GM18867 (cell line): Measurements from ENCODE around the gene SMPD4.
"Not testable (repeated sequence)": the region's sequence is repeated elsewhere in the genome, so short reads cannot be mapped to it uniquely, and the experiment has no call there.

ENCODE experiments used
- ATAC-seq: cut with Tn5 transposase; IDR thresholded peaks from one replicate; pipeline ENCODE4 v1.9.1; 2021; ENCODE audit warnings: mild to moderate bottlenecking, moderate library complexity; ENCODE audit not compliant: unreplicated experiment

SMPD4 gene

DNA sequence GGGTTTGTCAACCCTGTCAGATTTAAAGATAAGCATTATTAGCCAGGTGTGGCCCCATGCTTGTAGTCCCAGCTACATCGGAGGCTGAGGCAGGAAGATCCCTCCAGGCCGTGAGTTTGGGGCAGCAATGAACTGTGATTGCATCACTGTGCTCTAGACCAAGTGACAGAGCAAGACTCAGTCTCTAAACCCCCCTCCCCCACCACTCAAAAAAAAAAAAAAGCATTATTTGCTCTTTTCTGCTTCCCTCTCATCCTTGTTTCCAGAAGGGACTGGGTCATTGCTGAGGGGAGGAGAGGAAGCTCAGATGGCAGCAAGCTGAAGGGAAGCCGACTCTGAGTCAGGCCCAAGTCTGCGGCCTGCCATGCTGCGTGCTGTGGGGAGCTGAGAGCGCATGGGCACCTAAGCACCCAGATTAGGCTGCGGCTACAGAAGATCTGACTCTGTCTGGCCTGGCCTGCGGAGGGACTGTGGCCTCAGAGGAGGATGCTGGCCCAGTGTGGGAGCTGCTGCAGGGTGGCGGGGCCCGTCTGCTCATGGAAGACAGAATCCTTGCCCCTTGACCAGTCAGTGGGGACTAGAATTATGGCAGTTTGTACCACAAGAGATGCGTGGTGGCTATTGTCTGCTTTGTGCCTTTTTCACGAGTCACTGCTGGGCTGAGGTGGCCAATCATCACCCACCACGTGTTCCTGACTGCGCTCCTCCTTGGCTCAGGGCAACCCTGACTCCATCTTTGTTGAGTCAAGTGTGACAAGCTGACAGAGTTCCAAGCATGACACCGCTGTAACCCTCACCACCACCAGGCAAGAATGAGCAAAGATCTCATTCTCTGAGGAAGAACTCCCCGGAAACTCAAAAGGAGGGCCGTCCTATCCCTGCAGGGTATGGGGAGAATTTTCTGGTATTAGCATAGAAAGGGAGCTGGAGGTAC, 6.7 kb upstream of the SMPD4 start:
- ATAC-seq = not testable (repeated sequence)

DNA sequence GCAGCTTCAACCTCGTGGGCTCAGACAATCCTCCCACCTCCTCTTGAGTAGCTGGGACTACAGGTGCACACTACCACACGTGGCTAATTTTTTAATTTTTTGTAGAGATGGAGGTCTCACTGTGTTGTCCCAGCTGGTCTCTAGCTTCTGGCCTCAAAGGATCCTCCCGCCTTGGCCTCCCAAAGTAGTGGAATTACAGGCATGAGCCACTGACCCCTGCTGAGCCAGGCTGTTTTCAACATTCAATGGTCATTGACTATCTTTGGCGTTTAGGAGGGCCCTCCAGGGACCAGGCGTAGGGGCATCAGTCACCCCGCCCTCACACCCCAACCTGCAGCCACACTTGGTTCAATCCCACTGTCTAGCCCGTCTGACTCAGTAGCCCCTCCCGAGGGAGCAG, 5.9 kb upstream of the SMPD4 start:
- ATAC-seq = no peak

DNA sequence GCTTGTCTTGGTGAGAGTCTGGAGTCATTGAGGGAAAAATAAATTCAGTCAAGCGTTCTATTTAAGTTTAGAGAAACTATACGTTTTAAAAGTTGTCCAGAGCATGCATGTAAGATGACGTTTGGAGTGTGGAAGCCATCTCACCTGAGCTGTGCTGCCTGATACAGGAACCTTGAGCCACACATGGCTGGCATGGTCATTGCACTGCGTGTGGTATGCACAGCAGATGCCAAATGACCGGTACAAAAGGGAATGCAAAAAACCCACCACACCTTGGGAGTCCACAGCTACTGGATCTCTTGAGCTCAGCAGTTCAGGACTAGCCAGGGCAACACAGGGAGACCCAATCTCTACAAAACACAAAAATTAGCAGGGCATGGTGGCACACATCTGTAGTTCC, 5.0 kb upstream of the SMPD4 start:
- no peak for ATAC-seq

DNA sequence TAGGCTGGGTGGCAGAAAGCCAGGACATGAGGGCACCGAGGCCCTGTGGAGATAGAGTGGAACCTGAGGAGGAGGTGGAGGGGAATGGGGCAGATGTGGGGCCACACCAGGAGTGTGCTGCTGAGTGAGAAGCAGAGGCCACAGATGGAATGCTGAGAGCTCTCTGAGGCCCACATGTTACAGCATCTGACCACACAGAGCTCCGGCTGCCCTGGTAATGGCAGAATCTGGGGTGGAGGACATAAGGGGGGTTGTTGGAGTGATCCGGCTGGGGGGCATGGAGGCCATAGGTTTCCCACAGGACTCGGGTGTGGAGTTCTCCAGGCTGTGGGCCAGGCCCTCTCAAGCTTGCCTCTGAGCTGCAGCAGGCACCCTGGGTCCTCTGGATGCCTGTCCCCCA, 4.5 kb upstream of the SMPD4 start:
- ATAC-seq = no peak

DNA sequence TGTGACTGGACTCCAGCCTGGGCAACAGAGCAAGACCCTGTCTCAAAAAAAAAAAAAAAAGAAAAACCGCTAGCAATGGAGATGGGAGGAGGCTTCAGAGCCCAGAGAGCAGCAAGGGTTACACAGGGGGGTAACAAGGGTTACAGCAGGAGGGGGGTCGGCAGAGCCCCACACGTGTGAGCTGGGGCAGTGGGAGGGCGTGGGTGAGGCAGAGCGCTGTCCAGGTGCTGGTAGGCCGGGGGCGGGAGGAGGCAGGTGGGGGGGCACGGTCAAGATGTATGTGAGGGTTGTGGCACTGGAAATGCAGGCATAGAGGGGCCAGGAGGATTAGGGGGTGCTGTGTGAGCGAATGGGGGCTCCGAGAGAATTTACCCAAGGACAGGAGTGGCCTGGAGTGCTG, 4.0 kb upstream of the SMPD4 start:
- ATAC-seq = no peak

DNA sequence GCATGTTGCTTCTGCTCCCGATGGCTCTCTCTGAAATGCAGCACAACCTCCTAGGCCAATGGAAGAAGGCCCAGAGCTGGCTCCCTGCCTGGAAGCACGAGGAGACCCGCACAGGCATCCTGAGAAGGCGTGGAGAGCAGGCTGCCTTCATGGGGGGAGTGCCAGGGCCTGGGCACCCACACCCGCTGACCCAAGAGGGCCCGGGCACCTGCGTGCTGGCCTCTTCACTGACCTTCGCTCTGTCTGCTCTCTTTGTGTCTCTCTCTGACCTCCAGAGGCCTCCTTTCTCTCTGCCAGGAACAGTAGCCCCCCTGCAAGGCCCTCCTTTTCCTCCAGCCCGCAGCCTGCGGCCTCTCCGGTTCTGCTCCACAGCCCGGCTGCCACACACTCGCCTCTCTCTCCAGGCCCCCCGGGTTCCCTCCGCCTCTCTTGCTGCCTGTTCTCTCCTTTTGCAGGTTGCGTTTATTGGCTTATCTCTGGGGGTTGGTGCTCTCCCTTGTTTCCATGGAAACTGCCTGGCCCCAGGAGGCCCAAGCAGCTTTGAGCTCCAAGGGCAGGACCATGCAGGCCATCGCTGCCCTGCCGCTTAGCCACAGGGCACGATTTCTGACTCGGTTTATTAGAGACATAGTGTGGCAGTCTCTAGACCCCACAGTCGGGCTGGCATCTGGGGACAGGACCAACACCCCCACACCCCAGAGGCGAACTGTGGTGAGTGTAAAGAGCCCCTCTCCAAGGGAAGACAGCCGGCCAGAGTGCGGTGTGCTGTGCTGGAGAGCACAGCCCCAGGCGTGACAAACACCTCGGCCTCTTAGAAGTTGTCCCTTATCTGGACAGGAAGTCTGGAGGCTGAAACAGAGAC, 2.3 kb upstream of the SMPD4 start:
- no peak for ATAC-seq

DNA sequence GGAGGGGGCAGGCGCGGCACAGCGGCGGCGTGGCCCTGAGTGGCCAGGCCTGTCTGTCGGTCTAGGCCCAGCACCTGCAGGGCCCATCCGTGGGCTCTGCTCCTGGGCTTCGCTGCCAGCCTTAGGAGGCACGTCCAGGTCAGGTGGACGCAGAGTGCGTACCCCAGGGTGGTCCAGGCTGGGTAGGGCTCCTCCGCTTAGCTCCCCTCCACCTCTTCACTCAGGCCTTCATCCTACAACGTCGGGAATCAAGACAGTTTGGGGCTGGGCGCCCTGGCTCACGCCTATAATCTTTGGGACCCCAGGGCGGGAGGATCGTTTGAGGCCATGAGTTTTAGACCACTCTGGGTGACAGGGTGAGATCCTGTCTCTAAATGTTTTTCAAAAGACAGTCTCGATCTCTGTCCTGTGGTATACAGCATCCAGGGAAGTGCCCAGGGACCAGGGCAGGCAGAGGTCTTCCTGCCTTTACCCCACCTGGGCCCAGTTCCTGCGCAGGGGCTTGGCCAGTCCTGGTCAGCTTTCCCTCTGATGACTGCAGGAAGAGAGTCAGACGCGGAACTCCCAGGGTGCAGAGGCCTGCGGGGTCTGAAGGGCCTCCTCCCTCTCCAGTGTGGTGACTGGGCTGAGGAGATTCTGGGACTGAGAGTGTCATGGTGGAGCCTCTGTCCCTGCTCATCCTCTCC, 1.6 kb upstream of the SMPD4 start:
- ATAC-seq = peak; percentile 18

DNA sequence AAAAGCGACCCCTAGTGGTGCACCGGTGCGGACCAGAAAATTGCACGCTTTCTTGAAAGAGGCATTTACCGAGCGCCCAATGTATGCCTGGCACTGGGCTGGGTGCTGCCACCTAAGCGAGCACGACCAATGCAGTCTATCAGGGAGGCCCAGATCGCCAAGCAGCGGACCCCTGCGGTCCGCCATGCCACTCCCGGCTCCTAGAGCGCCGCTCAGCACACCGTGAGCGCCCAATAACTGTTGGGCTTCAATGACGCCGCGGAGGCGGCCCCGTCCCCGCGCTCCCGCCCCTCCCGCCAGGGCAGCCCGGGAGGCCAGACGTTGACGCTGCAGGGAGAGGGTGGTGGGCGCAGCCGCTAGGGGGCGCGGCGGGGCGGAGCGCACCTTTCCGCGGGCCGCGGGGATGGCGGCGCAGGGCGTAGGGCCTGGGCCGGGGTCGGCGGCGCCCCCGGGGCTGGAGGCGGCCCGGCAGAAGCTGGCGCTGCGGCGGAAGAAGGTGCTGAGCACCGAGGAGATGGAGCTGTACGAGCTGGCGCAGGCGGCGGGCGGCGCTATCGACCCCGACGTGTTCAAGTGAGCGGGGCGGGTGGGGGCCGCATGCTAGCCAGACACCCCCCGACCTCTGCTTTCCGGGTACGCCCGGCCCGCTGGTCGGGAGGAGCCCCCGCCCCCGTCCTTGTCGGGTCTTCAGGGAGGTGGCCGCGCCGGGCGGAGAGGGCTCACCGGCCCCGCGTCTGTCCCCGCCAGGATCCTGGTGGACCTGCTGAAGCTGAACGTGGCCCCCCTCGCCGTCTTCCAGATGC, 679 bp upstream of the SMPD4 start, which contains the start of gene MZT2B:
MZT2B (plus strand) TSS at position 383 of the 803 bp plus-strand sequence; CDS start at position 404, 21 bp downstream.
- ATAC-seq = peak; percentile 81

DNA sequence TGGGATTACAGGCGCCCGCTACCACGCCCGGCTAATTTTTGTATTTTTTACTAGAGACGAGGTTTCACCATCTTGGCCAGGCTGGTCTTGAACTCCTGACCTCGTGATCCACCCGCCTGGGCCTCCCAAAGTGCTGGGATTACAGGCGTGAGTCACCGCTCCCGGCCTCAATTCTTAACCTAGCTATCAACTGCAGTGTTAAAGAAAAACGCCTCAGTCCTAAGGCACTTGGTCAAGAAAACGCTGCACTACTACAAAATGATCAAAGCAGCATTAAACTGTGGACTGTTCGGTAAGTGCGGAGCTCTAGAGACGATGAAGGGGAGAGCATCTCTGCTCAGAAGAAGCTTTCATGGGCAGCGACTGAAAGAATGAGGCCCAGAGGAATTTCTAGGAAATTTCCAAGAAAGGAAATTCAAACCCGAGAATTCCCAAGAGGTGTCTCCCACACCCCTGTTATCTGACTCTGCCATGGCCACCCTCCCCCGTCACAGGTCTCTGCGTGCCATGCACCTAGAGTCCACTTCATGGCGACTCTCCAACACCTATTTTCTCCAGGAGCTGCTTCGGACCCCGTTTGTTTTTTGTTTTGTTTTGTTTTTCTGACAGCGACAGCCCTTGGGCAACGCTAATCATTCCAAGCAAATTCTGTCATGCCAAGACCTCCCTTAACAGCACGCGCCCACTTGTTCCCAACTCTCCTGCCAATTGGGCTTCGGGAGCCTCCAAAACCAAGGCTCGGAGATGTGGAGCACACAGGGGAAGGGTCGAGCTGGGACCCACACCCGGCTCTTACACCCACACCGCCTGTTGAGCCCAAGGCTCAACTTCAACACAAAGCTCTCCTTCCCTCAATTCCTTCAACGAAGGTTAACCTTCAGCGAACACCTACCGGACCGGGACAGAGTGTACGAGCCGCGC, 738 bp downstream of the SMPD4 start:
- ATAC-seq = not testable (repeated sequence)

DNA sequence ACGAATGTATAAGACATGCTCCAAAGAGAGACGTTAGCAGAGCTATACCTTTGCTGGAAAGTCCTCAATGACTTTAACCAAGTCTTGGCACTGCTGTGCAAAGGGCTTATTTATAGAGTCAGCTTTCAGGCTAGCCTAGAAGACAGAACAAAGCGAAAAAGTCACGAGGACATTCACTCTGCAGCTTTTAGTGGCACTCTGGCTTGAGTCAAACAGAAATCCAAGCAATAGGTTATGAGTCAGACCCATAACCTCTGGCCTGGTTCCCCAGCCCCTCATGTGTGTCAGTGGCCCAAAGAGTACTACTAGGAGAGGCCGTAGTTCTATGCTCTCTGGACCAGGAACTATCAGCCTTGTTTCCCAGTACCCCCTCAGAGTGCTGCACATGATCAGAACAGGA, 6.5 kb downstream of the SMPD4 start:
- ATAC-seq = peak; percentile 56

DNA sequence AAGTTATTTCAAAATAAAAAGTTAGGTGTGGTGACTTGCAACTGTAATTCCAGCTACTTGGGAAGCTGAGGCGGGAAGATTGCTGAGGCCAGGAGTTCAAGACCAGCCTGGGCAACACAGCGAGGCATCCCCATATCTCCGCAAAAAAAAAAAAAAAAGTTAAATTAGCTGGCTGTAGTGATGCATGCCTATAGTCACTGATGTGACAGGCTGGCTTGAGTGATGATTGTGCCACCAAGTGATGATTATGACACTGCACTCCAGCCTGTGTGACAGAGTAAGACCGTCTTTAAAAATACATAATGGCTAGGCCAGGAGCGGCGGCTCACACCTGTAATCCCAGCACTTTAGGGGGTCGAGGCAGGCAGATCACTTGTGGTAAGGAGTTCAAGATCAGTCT, 11.5 kb downstream of the SMPD4 start:
- no peak for ATAC-seq

DNA sequence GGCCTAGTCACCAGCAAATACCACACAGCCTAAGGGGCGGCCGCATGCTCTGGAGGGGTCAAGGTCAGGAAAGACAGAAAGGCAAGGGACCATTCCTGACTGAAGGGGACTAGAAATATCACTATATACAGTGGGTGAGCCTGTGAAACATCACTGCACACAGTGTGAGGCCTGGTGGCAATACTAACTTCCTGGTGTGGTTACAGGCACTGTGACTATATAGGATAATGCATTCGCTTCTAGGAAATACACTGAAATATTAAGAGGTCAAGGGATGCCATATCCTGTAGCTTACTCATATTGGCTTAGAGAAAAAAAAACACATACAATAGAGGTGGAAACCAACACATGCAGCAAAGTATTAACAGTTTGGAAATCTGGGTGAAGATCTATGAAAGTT, 12.2 kb downstream of the SMPD4 start:
- not testable (repeated sequence) for ATAC-seq

DNA sequence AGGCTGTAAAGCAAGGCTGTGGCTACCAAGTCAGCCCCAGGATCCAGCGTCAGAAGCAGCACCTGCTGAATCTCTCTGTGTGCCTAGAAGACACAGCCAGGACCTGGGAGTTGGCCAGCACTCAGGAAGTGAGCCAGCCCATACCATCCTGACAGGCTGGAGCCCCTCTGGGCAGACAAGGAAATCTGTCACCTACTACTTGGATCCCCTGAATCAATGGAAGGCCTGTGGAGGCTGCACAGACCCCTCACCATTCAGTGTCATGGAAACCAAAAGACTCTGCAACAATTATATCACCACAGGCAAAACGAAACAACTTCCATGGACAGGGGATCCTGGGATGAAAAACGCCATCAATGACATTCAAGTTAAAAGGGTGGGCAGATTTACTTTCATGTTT, 14.8 kb downstream of the SMPD4 start:
- ATAC-seq = not testable (repeated sequence)

DNA sequence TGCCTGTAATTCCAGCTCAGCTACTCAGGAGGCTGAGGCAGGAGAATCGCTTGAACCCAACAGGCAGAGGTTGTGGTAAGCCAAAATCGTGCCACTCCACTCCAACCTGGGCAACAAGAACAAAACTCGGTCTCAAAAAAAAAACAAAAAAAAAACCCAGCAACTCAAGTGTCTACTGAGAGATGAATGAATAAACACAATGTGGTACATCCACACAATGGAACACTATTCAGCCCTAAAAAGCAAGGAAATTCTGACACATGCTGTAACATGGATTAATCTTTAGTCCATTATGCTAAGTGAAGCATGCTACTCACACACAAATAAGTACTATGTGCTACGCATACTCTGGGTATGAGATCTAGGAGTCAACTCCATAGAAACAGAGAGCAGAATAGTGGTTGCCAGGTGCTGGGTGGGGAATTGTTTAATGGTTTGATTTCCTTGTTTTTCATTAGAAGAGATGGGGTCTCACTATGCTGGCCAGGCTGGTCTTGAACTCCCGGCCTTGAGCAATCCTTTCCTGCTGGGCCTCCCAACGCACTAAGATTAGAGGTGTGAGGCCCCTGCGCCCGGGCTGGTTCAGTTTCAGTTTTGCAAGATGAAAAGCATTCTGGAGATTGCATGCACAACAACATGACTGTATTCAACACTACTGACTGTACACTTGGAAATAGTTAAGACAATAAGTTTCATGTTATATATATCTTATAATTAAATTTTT, 15.9 kb downstream of the SMPD4 start:
- no peak for ATAC-seq

DNA sequence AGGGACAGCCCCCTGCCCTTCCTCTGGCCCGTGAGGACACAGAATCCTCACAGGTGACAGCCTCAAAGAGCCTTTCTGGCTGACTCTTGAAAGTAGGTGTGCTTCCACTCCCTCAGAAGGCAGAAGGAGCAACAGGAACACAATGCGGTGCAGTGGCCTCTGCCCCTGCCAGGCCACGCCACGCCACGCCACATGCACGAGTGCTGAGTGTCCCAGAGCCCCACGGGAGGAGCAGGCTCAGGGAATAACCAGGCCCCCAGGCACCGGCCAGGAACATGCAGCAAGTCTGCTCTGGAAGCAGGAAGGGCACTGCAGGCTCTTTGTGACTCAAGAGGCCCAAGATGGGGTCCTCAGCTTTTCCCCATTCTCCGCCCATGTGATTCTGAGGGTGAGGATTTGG, 18.4 kb downstream of the SMPD4 start:
- no peak for ATAC-seq

DNA sequence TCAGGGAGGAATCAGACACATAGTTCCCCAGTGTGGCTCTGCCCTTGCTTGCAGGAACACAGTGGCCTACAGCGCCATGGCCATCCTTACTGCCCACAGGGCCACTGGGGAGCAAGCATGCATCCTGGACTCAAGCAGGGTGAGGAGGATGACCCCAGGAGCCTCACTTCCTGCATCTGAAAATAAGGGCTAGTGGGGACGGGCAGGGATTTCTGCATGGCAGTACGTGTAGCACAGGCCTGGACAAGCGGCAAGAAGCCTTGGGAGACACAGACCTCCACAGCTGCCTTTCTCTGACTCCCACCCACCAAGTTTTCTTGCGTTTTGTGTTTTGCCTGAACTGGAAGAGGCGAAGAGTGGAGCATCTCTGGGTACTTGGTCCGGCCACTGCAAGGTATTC, 18.9 kb downstream of the SMPD4 start:
- not testable (repeated sequence) for ATAC-seq

DNA sequence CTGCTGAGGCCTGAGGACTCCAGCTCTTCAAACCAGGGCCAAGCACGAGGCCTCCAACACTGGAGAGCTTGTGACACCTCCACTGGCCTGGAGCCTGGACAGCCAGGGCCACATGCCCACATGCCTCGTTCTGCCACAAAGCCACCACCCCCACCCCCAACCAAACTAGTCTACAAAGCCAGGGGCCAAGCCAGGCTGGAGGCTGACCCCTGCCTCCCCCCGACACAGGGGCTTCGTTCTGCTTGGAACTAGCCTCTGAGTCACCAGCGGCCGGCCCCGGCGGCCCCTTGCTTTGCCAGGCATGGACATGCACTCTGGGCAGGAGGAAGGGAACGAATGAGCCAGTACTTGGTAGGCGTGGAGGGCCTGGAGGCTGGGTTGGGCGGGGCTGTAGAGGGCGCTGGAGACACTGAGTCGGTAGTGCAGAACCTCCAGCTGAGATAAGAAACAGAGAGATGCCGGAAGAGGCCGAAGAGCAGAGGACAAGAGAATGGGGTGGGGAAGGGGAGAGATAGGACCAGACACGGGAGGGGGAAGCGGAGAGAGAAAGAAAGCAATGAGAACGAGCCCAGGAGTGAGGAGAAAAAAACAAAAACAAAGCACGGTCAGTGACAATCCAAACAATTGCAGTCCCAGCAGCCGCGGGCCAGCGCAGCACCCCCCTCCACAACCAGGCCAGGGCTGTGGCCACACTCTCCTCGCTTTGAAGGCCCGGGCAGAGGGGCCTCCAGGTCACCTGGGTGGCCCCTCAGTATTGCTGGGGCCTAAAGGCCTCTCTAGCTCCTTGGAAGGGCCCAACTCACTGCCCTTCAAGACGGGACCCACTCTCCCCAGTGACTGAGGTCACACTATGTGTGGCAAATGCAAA, 20.3 kb downstream of the SMPD4 start:
- not testable (repeated sequence) for ATAC-seq

DNA sequence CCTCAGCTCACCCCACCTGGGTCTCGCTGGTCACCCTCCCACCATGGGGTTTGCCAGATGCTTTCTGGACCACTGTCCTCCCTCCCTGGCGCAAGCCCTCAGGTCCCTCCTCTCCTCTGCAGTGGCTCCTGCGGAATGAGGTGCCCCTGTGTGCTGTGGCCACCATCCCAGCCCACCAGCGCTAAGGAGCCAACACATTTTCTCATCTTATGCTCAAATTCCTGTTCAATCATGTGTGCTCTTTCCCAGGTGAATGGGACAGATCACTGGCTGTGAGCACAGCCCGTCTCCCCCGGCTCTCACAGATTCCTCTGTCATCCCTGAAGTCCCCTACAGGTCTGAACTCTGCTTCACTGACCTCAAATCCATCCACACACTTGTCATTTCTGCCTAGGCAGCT, 21.3 kb downstream of the SMPD4 start:
- ATAC-seq = no peak
